Peyer's patch (tissue), 4 donors: Measurements from ENCODE around the gene FNBP1.

Experiments used
- POLR2A ChIP-seq, 2 donors: fragments of 450-650 bp; IDR thresholded peaks; one replicate each; pipeline ENCODE4 v1.5.1; 2017; ENCODE audit warnings: antibody characterized with exemption in 2 of 2, mild to moderate bottlenecking in 2 of 2, moderate library complexity in 2 of 2
- TF ChIP-seq, protein P1 (sequence below), 6 experiments: fragments of 450-650 bp in 4 of 6; fragments of 200-600 bp in 2 of 6; sonication (generic) in 1 of 6; IDR thresholded peaks; one replicate each; pipeline ENCODE4 v1.5.1; 2017 to 2019; ENCODE audit warnings: antibody characterized with exemption in 6 of 6, mild to moderate bottlenecking in 3 of 6, moderate library complexity in 1 of 6

DNA sequence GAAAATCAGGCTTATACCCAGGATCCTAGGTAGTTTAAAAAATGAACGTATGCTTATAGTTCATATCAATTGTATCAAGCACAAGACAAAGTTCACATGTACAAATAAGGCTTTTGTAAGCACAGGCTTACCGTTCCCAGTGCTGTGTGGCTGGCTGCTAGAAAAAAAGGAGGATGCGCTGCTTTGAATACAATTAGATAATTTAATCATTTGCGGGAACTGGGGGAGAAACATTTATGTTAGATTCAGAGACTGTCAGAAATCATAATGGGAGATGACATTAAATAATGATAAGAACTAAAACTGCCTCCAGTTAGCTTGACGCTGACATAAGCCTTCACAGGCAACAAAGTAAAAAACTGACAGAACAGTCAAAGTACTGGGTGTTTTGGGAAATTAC, 93.2 kb downstream of the FNBP1 start:
- TF ChIP-seq, protein P1, sequence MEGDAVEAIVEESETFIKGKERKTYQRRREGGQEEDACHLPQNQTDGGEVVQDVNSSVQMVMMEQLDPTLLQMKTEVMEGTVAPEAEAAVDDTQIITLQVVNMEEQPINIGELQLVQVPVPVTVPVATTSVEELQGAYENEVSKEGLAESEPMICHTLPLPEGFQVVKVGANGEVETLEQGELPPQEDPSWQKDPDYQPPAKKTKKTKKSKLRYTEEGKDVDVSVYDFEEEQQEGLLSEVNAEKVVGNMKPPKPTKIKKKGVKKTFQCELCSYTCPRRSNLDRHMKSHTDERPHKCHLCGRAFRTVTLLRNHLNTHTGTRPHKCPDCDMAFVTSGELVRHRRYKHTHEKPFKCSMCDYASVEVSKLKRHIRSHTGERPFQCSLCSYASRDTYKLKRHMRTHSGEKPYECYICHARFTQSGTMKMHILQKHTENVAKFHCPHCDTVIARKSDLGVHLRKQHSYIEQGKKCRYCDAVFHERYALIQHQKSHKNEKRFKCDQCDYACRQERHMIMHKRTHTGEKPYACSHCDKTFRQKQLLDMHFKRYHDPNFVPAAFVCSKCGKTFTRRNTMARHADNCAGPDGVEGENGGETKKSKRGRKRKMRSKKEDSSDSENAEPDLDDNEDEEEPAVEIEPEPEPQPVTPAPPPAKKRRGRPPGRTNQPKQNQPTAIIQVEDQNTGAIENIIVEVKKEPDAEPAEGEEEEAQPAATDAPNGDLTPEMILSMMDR (IDR thresholded peaks at IDR 0.05), result no peak
- no peak for TF ChIP-seq POLR2A (IDR thresholded peaks at IDR 0.05)
